ENCODE results near the gene TMEM132D. TPM values are rescaled to one million over a fixed set of nuclear protein-coding genes. Genes with fewer than 3 reads are reported as not detected.

TMEM132D gene
- total and polyA plus RNA-seq, 2 of the 4 experiments (the other 2 are of a cell fraction): not detected

- no peak overlapping the region for H2BK15ac ChIP-seq (ENCODE audit: low read depth, low read length)
- 0% methylated on average over 2 of the region's 7 CpGs; no CpG with 5 or more reads in 1 of the 2 experiments for WGBS, 2 experiments (ENCODE audit: extremely low coverage in 2 of 2, insufficient read length in 1 of 2)
- no peak overlapping the region for H3K4me3 ChIP-seq (ENCODE audit: insufficient read depth, low read depth, low read length)
- DNase-seq (no peak), ATAC-seq (ENCODE audit: low read depth) (no peak)
- H2BK120ac ChIP-seq (ENCODE audit: low read depth, low read length): no peak overlapping the region
- no peak overlapping the region for H3K23ac ChIP-seq (ENCODE audit: low read depth, low read length)
- in situ Hi-C loops (cut with MboI; ENCODE audit: low sequenced_read_pairs): no loop called here
- no peak overlapping the region for H3K18ac ChIP-seq (ENCODE audit: low read depth, low read length)
- BruUV-seq (replicated peaks): no TSS peak
- intact Hi-C loops (cut with micrococcal nuclease): no loop called here
- no peaks in the 10 kb centered on the region for H3K9me1 ChIP-seq (ENCODE audit: insufficient read depth, low read length)
- H3K14ac ChIP-seq (replicated peaks; ENCODE audit: low read depth, low read length): no peak overlapping the region
- no peaks in the 10 kb centered on the region for H3K27me3 ChIP-seq (ENCODE audit: control insufficient read depth, insufficient read depth, low read length)
- H3K4me2 ChIP-seq (ENCODE audit: low read depth, low read length): no peak overlapping the region
- H4K8ac ChIP-seq (ENCODE audit: low read depth in 2 of 2, low read length in 2 of 2): no peak overlapping the region
- dilution Hi-C loops (cut with HindIII; ENCODE audit: low sequenced_read_pairs, unreplicated experiment): no loop called here
- POLR2A ChIA-PET (ENCODE audit: unreplicated experiment): no interaction called here
- peaks cover 18% of the 10 kb centered on the region for H3K9me3 ChIP-seq (ENCODE audit: control insufficient read depth, insufficient read depth, low read length)
- no peak overlapping the region for H2BK20ac ChIP-seq (ENCODE audit: low read depth, low read length)
- H2AFZ ChIP-seq (replicated peaks; ENCODE audit: low read length, poor library complexity): no peak overlapping the region
- H3K9ac ChIP-seq (ENCODE audit: low read depth, low read length): no peak overlapping the region
- H3K36me3 ChIP-seq (ENCODE audit: control insufficient read depth, insufficient read depth, low read length): no peaks in the 10 kb centered on the region
- H4K91ac ChIP-seq (ENCODE audit: insufficient read depth, low read depth, low read length): no peak overlapping the region
- no peaks in the 10 kb centered on the region for H4K20me1 ChIP-seq (ENCODE audit: insufficient read depth, low read length)
- no peaks in the 10 kb centered on the region for H3K4me1 ChIP-seq (ENCODE audit: control insufficient read depth, insufficient read depth, low read length)
- H3K56ac ChIP-seq (ENCODE audit: extremely low read depth, insufficient read depth, low read length): no peak overlapping the region
- no peak for TF ChIP-seq CTCF (conservative IDR thresholded peaks at IDR 0.05; ENCODE audit: low read depth, low read length)
- no peak for TF ChIP-seq CEBPB (IDR thresholded peaks at IDR 0.05; ENCODE audit: low read depth, low read length)
- no peak for TF ChIP-seq BHLHE40 (IDR thresholded peaks at IDR 0.05; ENCODE audit: low read depth, low read length)
- TF ChIP-seq MAZ (IDR thresholded peaks at IDR 0.05; ENCODE audit: borderline replicate concordance, low read depth, low read length): no peak
- TF ChIP-seq MAFK (IDR thresholded peaks at IDR 0.05; ENCODE audit: low read depth, low read length): no peak
- TF ChIP-seq CHD1 (IDR thresholded peaks at IDR 0.05; ENCODE audit: low read depth, low read length): no peak
- no peak for TF ChIP-seq FOS (IDR thresholded peaks at IDR 0.05; ENCODE audit: low read depth, low read length)
- no peak for TF ChIP-seq RAD21 (IDR thresholded peaks at IDR 0.05; ENCODE audit: low read length)
- no peak for TF ChIP-seq NFE2L2 (IDR thresholded peaks at IDR 0.05; ENCODE audit: low read depth, low read length)
- TF ChIP-seq SMC3 (IDR thresholded peaks at IDR 0.05; ENCODE audit: low read depth, low read length): no peak
- TF ChIP-seq RFX5 (IDR thresholded peaks at IDR 0.05; ENCODE audit: low read depth, low read length): no peak
- TF ChIP-seq, protein P1, sequence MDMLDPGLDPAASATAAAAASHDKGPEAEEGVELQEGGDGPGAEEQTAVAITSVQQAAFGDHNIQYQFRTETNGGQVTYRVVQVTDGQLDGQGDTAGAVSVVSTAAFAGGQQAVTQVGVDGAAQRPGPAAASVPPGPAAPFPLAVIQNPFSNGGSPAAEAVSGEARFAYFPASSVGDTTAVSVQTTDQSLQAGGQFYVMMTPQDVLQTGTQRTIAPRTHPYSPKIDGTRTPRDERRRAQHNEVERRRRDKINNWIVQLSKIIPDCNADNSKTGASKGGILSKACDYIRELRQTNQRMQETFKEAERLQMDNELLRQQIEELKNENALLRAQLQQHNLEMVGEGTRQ (IDR thresholded peaks at IDR 0.05; ENCODE audit: low read depth, low read length): no peak
- no peak for TF ChIP-seq POLR2A (IDR thresholded peaks at IDR 0.05; ENCODE audit: low read depth, low read length)
- TF ChIP-seq RCOR1 (IDR thresholded peaks at IDR 0.05; ENCODE audit: insufficient replicate concordance, low read length): no peak
- TF ChIP-seq MXI1 (IDR thresholded peaks at IDR 0.05; ENCODE audit: borderline replicate concordance, low read depth, low read length): no peak
- no peak for TF ChIP-seq ELK1 (IDR thresholded peaks at IDR 0.05; ENCODE audit: borderline replicate concordance, low read depth, low read length)
- H2AK9ac ChIP-seq (replicated peaks; ENCODE audit: low read depth, low read length, poor library complexity): no peak overlapping the region
- no peak overlapping the region for H4K5ac ChIP-seq (ENCODE audit: low read depth, low read length)
- no peaks in the 10 kb centered on the region for H3K79me1 ChIP-seq (ENCODE audit: low read depth in 1 of 2, low read length in 2 of 2)
- H2AK5ac ChIP-seq (ENCODE audit: low read depth, low read length): no peak overlapping the region
- no peak overlapping the region for H3K27ac ChIP-seq (ENCODE audit: insufficient read depth, low read length)
- CTCF ChIA-PET: no interaction called here
- no peak overlapping the region for H2BK5ac ChIP-seq (ENCODE audit: low read depth, low read length, poor library complexity, severe bottlenecking)
- no peak overlapping the region for H3K4ac ChIP-seq (ENCODE audit: low read depth, low read length)
Measured at GRCh38 chr12:129607301-129607700, 296.5 kb downstream of the TMEM132D start.
